ENCODE measurements around the gene PTPRH.

PTPRH gene

DNA sequence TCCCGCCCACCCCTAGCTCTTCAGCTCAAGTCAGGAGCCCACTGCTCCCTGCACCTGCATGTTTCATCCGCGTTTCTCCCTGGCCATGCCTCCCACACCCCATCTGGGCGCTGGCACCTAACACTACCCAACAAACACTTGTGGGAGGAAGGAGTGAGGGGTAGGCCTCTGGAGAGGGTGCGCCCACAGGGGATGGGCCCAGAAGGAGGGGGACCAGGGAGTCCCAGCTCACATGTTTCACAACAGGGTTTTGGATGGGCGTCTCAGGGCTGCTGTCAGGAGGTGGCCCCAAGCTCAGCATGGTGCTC, 31.4 kb upstream of the PTPRH start:
- Histone ChIP-seq H3K27ac (ENCODE audit: low read depth, low read length, poor library complexity, severe bottlenecking) (no peak overlapping the region), H3K9me2 (ENCODE audit: low read depth, low read length) (no peaks in the 10 kb centered on the region), H3F3A (ENCODE audit: insufficient read depth, low read length) (no peaks in the 10 kb centered on the region), H3K4me2 (ENCODE audit: low read length) (no peak overlapping the region), H3K9ac (ENCODE audit: low read length) (no peak overlapping the region), H2AFZ (ENCODE audit: low read length) (no peak overlapping the region), H4K20me1 (ENCODE audit: insufficient read depth, low read length) (no peaks in the 10 kb centered on the region), H3K4me1 (ENCODE audit: insufficient read depth, low read length, severe bottlenecking) (no peaks in the 10 kb centered on the region), H3K79me2 (ENCODE audit: insufficient read depth, low read length) (no peaks in the 10 kb centered on the region), H3K27me3 (ENCODE audit: insufficient read depth, low read length) (no peaks in the 10 kb centered on the region), H3K9me3 (ENCODE audit: low read length) (no peaks in the 10 kb centered on the region), H3K36me3 (ENCODE audit: insufficient read depth, low read length) (peaks cover 98% of the 10 kb centered on the region), H3K4me3 (ENCODE audit: low read depth, low read length, poor library complexity, severe bottlenecking) (no peak overlapping the region)
- TF ChIP-seq, protein P1, sequence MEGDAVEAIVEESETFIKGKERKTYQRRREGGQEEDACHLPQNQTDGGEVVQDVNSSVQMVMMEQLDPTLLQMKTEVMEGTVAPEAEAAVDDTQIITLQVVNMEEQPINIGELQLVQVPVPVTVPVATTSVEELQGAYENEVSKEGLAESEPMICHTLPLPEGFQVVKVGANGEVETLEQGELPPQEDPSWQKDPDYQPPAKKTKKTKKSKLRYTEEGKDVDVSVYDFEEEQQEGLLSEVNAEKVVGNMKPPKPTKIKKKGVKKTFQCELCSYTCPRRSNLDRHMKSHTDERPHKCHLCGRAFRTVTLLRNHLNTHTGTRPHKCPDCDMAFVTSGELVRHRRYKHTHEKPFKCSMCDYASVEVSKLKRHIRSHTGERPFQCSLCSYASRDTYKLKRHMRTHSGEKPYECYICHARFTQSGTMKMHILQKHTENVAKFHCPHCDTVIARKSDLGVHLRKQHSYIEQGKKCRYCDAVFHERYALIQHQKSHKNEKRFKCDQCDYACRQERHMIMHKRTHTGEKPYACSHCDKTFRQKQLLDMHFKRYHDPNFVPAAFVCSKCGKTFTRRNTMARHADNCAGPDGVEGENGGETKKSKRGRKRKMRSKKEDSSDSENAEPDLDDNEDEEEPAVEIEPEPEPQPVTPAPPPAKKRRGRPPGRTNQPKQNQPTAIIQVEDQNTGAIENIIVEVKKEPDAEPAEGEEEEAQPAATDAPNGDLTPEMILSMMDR (IDR thresholded peaks at IDR 0.05; ENCODE audit: low read length): no peak
- no peak for TF ChIP-seq EZH2 (IDR thresholded peaks at IDR 0.05; ENCODE audit: borderline replicate concordance, low read length)

DNA sequence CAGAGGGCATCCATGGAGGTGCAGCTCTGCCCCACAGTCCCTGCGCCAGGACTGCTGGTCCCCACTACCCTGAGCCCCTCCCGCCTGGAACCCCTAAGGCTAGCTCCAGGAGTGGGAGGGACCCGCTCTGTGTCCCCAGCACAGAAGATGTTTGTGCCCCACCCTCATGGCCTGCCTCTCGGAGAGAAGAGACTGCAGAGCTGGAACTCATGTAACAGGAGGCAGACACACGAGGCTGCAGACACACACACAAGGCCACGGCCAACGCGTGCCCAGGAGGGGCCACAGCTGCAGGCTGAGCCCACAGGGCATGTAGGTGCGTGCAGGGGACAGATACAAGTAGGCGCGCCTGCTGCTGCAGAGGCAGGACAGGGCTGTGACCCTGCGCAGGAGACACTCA, 29.7 kb upstream of the PTPRH start:
- H3K79me2 ChIP-seq (ENCODE audit: insufficient read depth, low read length): no peaks in the 10 kb centered on the region
- H3K27ac ChIP-seq (ENCODE audit: low read depth, low read length, poor library complexity, severe bottlenecking): no peak overlapping the region
- H4K20me1 ChIP-seq (ENCODE audit: insufficient read depth, low read length): no peaks in the 10 kb centered on the region
- H3K27me3 ChIP-seq (ENCODE audit: insufficient read depth, low read length): no peaks in the 10 kb centered on the region
- no peak overlapping the region for H3K9ac ChIP-seq (ENCODE audit: low read length)
- no peaks in the 10 kb centered on the region for H3K9me2 ChIP-seq (ENCODE audit: low read depth, low read length)
- no peak overlapping the region for H3K4me3 ChIP-seq (ENCODE audit: low read depth, low read length, poor library complexity, severe bottlenecking)
- H2AFZ ChIP-seq (ENCODE audit: low read length): no peak overlapping the region
- no peaks in the 10 kb centered on the region; the same call in 1 of the 2 replicates for H3F3A ChIP-seq (ENCODE audit: insufficient read depth, low read length)
- TF ChIP-seq, protein P1 (IDR thresholded peaks at IDR 0.05; ENCODE audit: low read length): no peak
- no peak for TF ChIP-seq EZH2 (IDR thresholded peaks at IDR 0.05; ENCODE audit: borderline replicate concordance, low read length)
- H3K4me1 ChIP-seq (ENCODE audit: insufficient read depth, low read length, severe bottlenecking): no peaks in the 10 kb centered on the region
- H3K36me3 ChIP-seq (ENCODE audit: insufficient read depth, low read length): peaks cover 96% of the 10 kb centered on the region
- no peaks in the 10 kb centered on the region for H3K9me3 ChIP-seq (ENCODE audit: low read length)
- no peak overlapping the region for H3K4me2 ChIP-seq (ENCODE audit: low read length)

DNA sequence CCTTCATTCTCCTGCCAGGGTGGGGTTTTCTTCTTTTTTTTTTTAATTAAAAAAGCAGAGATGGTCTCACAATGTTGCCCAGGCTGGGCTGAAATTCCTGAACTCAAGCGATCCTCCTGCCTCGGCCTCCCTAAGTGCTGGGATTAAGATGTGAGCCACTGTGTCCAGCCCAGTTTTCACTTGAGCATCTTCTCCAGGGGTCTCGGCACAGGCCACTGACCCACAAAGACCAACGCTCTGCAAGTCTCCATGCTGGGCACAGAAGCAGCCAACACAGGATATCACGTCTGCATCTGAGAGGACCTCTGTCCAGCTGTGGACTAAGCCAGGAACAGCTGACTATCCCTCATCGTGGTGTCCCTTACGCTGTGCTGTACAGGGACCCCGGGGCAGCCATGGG, 28.7 kb upstream of the PTPRH start:
- no peak overlapping the region for H3K4me2 ChIP-seq (ENCODE audit: low read length)

More for the DNA sequence above, 28.7 kb upstream of the PTPRH start:
- no peaks in the 10 kb centered on the region for H4K20me1 ChIP-seq (ENCODE audit: insufficient read depth, low read length)
- no peaks in the 10 kb centered on the region for H3K27me3 ChIP-seq (ENCODE audit: insufficient read depth, low read length)
- no peaks in the 10 kb centered on the region for H3K4me1 ChIP-seq (ENCODE audit: insufficient read depth, low read length, severe bottlenecking)
- TF ChIP-seq, protein P1 (IDR thresholded peaks at IDR 0.05; ENCODE audit: low read length): no peak
- no peak for TF ChIP-seq EZH2 (IDR thresholded peaks at IDR 0.05; ENCODE audit: borderline replicate concordance, low read length)
- no peak overlapping the region for H3K4me3 ChIP-seq (ENCODE audit: low read depth, low read length, poor library complexity, severe bottlenecking)
- H3K79me2 ChIP-seq (ENCODE audit: insufficient read depth, low read length): no peaks in the 10 kb centered on the region
- no peak overlapping the region for H3K27ac ChIP-seq (ENCODE audit: low read depth, low read length, poor library complexity, severe bottlenecking)
- H3K9me2 ChIP-seq (ENCODE audit: low read depth, low read length): no peaks in the 10 kb centered on the region
- H3K36me3 ChIP-seq (ENCODE audit: insufficient read depth, low read length): peaks cover 96% of the 10 kb centered on the region
- no peak overlapping the region for H2AFZ ChIP-seq (ENCODE audit: low read length)
- H3K9ac ChIP-seq (ENCODE audit: low read length): no peak overlapping the region
- H3K9me3 ChIP-seq (ENCODE audit: low read length): no peaks in the 10 kb centered on the region
- no peaks in the 10 kb centered on the region; the same call in 1 of the 2 replicates for H3F3A ChIP-seq (ENCODE audit: insufficient read depth, low read length)

All from OCI-LY1 (cell line).